MM.1S (cell line): ENCODE measurements around the gene PRKD2.

Experiments
- DNase-seq: peaks from one replicate; pipeline ENCODE4 v3.0.0-alpha.2; 2015
- H2AFZ ChIP-seq: fragments of 300-600 bp; sonication (generic); 2 replicates; pipeline ENCODE4 v1.6.0; 2016; ENCODE audit warnings: antibody characterized with exemption, low read length
- H3F3A ChIP-seq: fragments of 300-600 bp; sonication (generic); 2 replicates; pipeline ENCODE4 v1.6.1; 2016; ENCODE audit warnings: mild to moderate bottlenecking, antibody characterized with exemption, low read length, moderate library complexity, mixed read lengths; ENCODE audit not compliant: insufficient read depth
- H3K27ac ChIP-seq: fragments of 300-600 bp; sonication (generic); 2 replicates; pipeline ENCODE4 v1.5.1; 2016; ENCODE audit warnings: mild to moderate bottlenecking, low read length
- H3K27me3 ChIP-seq: fragments of 300-600 bp; sonication (generic); replicated peaks from 2 replicates; pipeline ENCODE4 v1.6.0; 2016; ENCODE audit warnings: low read length; ENCODE audit not compliant: insufficient read depth
- H3K36me3 ChIP-seq: fragments of 300-600 bp; sonication (generic); replicated peaks from 2 replicates; pipeline ENCODE4 v1.6.1; 2016; ENCODE audit warnings: mild to moderate bottlenecking, low read length, mixed read lengths; ENCODE audit not compliant: insufficient read depth
- H3K4me1 ChIP-seq: fragments of 300-600 bp; sonication (generic); 2 replicates; pipeline ENCODE4 v1.6.1; 2016; ENCODE audit warnings: low read length, mixed read lengths
- H3K4me2 ChIP-seq: fragments of 300-600 bp; sonication (generic); 2 replicates; pipeline ENCODE4 v1.6.0; 2016; ENCODE audit warnings: low read depth, low read length
- H3K4me3 ChIP-seq: fragments of 300-600 bp; sonication (generic); 2 replicates; pipeline ENCODE4 v1.5.1; 2016; ENCODE audit warnings: low read length, mixed read lengths
- H3K79me2 ChIP-seq: fragments of 300-600 bp; sonication (generic); 2 replicates; pipeline ENCODE4 v1.6.1; 2016; ENCODE audit warnings: mixed run types, low read length, mixed read lengths
- H3K9ac ChIP-seq: fragments of 300-600 bp; sonication (generic); 2 replicates; pipeline ENCODE4 v1.6.1; 2016; ENCODE audit warnings: low read length, mixed read lengths
- H3K9me2 ChIP-seq: fragments of 300-600 bp; sonication (generic); replicated peaks from 2 replicates; pipeline ENCODE4 v1.6.1; 2016; ENCODE audit warnings: mild to moderate bottlenecking, low read length, mixed read lengths; ENCODE audit not compliant: insufficient read depth
- H3K9me3 ChIP-seq: fragments of 300-600 bp; sonication (generic); replicated peaks from 2 replicates; pipeline ENCODE4 v1.6.1; 2016; ENCODE audit warnings: mild to moderate bottlenecking, low read length, mixed read lengths; ENCODE audit not compliant: insufficient read depth
- H4K20me1 ChIP-seq: fragments of 300-600 bp; sonication (generic); 2 replicates; pipeline ENCODE4 v1.6.1; 2016; ENCODE audit warnings: mild to moderate bottlenecking, low read length, moderate library complexity, mixed read lengths; ENCODE audit not compliant: insufficient read depth
- CTCF ChIP-seq: fragments of 300-600 bp; sonication (generic); IDR thresholded peaks from 2 replicates; pipeline ENCODE4 v1.5.1; 2016; ENCODE audit warnings: antibody characterized with exemption, low read length, mixed read lengths
- EZH2 ChIP-seq: fragments of 300-600 bp; sonication (generic); optimal IDR thresholded peaks from 2 replicates; pipeline ENCODE3; 2017; ENCODE audit warnings: low read depth, mild to moderate bottlenecking, antibody characterized with exemption, low read length, mixed read lengths
- EZH2phosphoT487 ChIP-seq: fragments of 300-600 bp; sonication (generic); IDR thresholded peaks from 2 replicates; pipeline ENCODE4 v1.6.1; 2018; ENCODE audit warnings: antibody characterized with exemption, low read length

Gene PRKD2

GRCh38 chr19:46716672-46717033 is 261 bp downstream of the PRKD2 start:
- Histone ChIP-seq H3F3A (peaks cover 48% of the 10 kb centered on the region), H3K4me3 (peak overlapping the region; percentile 98), H3K27ac (peak overlapping the region; percentile 92; the same call in 1 of the 2 replicates), H3K79me2 (peaks cover 60% of the 10 kb centered on the region), H3K27me3 (no peaks in the 10 kb centered on the region), H3K4me1 (peaks cover 12% of the 10 kb centered on the region), H3K9ac (peak overlapping the region; percentile 96), H2AFZ (no peak overlapping the region), H4K20me1 (no peaks in the 10 kb centered on the region), H3K9me2 (no peaks in the 10 kb centered on the region), H3K9me3 (no peaks in the 10 kb centered on the region), H3K4me2 (peak overlapping the region; percentile 94; the same call in 1 of the 2 replicates), H3K36me3 (no peaks in the 10 kb centered on the region)
- no peak for DNase-seq
- TF ChIP-seq EZH2phosphoT487, result no peak
- no peak for TF ChIP-seq CTCF
- TF ChIP-seq EZH2, result no peak

GRCh38 chr19:46715975-46716671 is 791 bp downstream of the PRKD2 start:
- Histone ChIP-seq H3K4me1 (peaks cover 12% of the 10 kb centered on the region), H2AFZ (no peak overlapping the region), H3K9ac (peak overlapping the region; percentile 96), H3K4me2 (peak overlapping the region; percentile 94), H3K27ac (peak overlapping the region; percentile 92), H3K27me3 (no peaks in the 10 kb centered on the region), H3K9me3 (no peaks in the 10 kb centered on the region), H3K4me3 (peak overlapping the region; percentile 98), H3F3A (peaks cover 49% of the 10 kb centered on the region), H4K20me1 (no peaks in the 10 kb centered on the region), H3K9me2 (no peaks in the 10 kb centered on the region), H3K79me2 (peaks cover 63% of the 10 kb centered on the region), H3K36me3 (0 out of 2 replicates have a peak, but pooled peaks cover under 1% of the 10 kb centered on the region)
- no peak for DNase-seq
- TF ChIP-seq CTCF (no peak), EZH2 (no peak), EZH2phosphoT487 (no peak)

GRCh38 chr19:46715620-46715974 is 1.3 kb downstream of the PRKD2 start:
- TF ChIP-seq CTCF (no peak), EZH2phosphoT487 (no peak), EZH2 (no peak)
- Histone ChIP-seq H3K36me3 (0 out of 2 replicates have a peak, but pooled peaks cover 3% of the 10 kb centered on the region), H3K27ac (peak overlapping the region; percentile 92), H4K20me1 (no peaks in the 10 kb centered on the region), H3K27me3 (no peaks in the 10 kb centered on the region), H3K9me3 (no peaks in the 10 kb centered on the region), H3K9ac (peak overlapping the region; percentile 96), H3K4me1 (peaks cover 12% of the 10 kb centered on the region), H3K9me2 (no peaks in the 10 kb centered on the region), H2AFZ (no peak overlapping the region), H3K79me2 (peaks cover 68% of the 10 kb centered on the region), H3K4me3 (peak overlapping the region; percentile 98), H3F3A (peaks cover 51% of the 10 kb centered on the region), H3K4me2 (peak overlapping the region; percentile 94)
- DNase-seq, result peak; percentile 24
